ENCODE data around the gene TAF9. TPM values are rescaled to one million over a fixed set of nuclear protein-coding genes. Genes with fewer than 3 reads are reported as not detected.

TAF9 gene
- total RNA-seq, 3 donors from 2014 or later = 35.4 to 44.9 (median 38.3) TPM

GRCh38 chr5:69364414-69364813, 4.9 kb downstream of the TAF9 start:
- TF ChIP-seq, protein P1, sequence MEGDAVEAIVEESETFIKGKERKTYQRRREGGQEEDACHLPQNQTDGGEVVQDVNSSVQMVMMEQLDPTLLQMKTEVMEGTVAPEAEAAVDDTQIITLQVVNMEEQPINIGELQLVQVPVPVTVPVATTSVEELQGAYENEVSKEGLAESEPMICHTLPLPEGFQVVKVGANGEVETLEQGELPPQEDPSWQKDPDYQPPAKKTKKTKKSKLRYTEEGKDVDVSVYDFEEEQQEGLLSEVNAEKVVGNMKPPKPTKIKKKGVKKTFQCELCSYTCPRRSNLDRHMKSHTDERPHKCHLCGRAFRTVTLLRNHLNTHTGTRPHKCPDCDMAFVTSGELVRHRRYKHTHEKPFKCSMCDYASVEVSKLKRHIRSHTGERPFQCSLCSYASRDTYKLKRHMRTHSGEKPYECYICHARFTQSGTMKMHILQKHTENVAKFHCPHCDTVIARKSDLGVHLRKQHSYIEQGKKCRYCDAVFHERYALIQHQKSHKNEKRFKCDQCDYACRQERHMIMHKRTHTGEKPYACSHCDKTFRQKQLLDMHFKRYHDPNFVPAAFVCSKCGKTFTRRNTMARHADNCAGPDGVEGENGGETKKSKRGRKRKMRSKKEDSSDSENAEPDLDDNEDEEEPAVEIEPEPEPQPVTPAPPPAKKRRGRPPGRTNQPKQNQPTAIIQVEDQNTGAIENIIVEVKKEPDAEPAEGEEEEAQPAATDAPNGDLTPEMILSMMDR (IDR thresholded peaks at IDR 0.05) = peak in 2 of 3 donors; percentile 21 to 43
- no peak for TF ChIP-seq POLR2A (IDR thresholded peaks at IDR 0.05)
- Histone ChIP-seq H3K27ac (no peak overlapping the region), H3K9me3 (no peaks in the 10 kb centered on the region), H3K36me3 (no peaks in the 10 kb centered on the region), H3K4me1 (peaks cover 0 to 9% of the 10 kb centered on the region in 2 donors), H3K4me3 (no peak overlapping the region), H3K27me3 (no peaks in the 10 kb centered on the region)
- no peak for DNase-seq (ENCODE audit: low spot score in 2 of 2)
- intact Hi-C loops (cut with DNase I; ENCODE audit: low total_unique reads) = no loop called here

GRCh38 chr5:69360442-69360841, 8.9 kb downstream of the TAF9 start:
- intact Hi-C loops (cut with DNase I; ENCODE audit: low total_unique reads) = no loop called here

DNA sequence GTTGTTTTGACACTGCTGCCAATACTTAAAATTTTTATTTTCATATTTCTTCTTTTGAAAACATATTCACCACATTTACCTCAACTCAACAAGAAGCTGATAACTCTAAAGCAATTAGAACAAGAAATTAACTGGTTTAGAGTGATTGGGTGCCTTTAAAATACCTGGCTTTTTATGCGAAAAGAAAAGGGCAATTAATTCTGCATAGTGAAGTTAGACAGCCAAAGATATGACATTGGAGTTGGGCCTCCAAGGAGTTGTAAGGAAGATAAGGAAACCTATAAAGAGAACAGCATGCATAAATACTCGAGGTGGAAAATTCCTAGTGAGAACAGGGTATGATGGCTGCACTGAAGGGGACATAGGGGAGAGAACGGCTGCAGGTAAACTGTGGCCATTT, 9.6 kb downstream of the TAF9 start:
- Histone ChIP-seq H3K4me3 (no peak overlapping the region), H3K36me3 (no peaks in the 10 kb centered on the region), H3K4me1 (no peaks in the 10 kb centered on the region), H3K27me3 (no peaks in the 10 kb centered on the region), H3K27ac (no peak overlapping the region), H3K9me3 (no peaks in the 10 kb centered on the region)
- TF ChIP-seq, protein P1 (IDR thresholded peaks at IDR 0.05) = no peak
- no peak for TF ChIP-seq POLR2A (IDR thresholded peaks at IDR 0.05)
- no peak for TF ChIP-seq POLR2AphosphoS5 (IDR thresholded peaks at IDR 0.05)
- intact Hi-C loops (cut with DNase I; ENCODE audit: low total_unique reads) = no loop called here
- DNase-seq (ENCODE audit: low spot score in 2 of 2) = no peak

More at GRCh38 chr5:69360442-69360841, 8.9 kb downstream of the TAF9 start:
- no peaks in the 10 kb centered on the region for H3K36me3 ChIP-seq
- no peaks in the 10 kb centered on the region for H3K9me3 ChIP-seq
- H3K4me3 ChIP-seq = no peak overlapping the region
- no peaks in the 10 kb centered on the region for H3K27me3 ChIP-seq
- DNase-seq (ENCODE audit: low spot score in 2 of 2) = no peak
- no peak overlapping the region for H3K27ac ChIP-seq
- H3K4me1 ChIP-seq = no peaks in the 10 kb centered on the region
- no peak for TF ChIP-seq POLR2A (IDR thresholded peaks at IDR 0.05)
- TF ChIP-seq, protein P1 (IDR thresholded peaks at IDR 0.05) = no peak

- Histone ChIP-seq H3K27me3 (no peaks in the 10 kb centered on the region), H3K27ac (no peak overlapping the region), H3K36me3 (no peaks in the 10 kb centered on the region)
Measured at GRCh38 chr5:69350664-69351063, 18.7 kb downstream of the TAF9 start.

DNA sequence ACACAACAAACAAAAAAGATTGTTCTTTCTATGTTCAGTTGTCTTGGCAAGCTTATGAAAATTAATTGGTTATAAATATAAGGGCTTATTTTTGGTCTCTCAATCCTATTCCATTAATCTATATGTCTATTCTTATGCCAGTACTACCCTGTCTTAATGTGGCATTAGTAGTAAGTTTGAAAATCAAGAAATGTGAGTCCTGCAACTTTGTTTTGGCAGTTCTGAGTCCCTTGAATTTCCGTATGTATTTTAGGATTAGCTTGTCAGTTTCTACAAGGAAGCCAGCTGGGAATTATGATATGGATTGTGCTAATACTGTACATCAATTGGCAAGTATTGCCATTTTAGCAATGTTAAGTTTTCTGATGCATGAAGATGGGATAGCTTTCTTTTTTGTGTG, 26.2 kb downstream of the TAF9 start:
- Histone ChIP-seq H3K9me3 (no peaks in the 10 kb centered on the region), H3K27me3 (no peaks in the 10 kb centered on the region), H3K4me3 (no peak overlapping the region), H3K4me1 (no peaks in the 10 kb centered on the region), H3K36me3 (no peaks in the 10 kb centered on the region), H3K27ac (no peak overlapping the region)
- DNase-seq (ENCODE audit: low spot score in 2 of 2) = no peak
- TF ChIP-seq, protein P1 (IDR thresholded peaks at IDR 0.05) = no peak
- no peak for TF ChIP-seq POLR2AphosphoS5 (IDR thresholded peaks at IDR 0.05)
- no peak for TF ChIP-seq POLR2A (IDR thresholded peaks at IDR 0.05)
- intact Hi-C loops (cut with DNase I; ENCODE audit: low total_unique reads) = no loop called here

More at GRCh38 chr5:69350664-69351063, 18.7 kb downstream of the TAF9 start:
- intact Hi-C loops (cut with DNase I; ENCODE audit: low total_unique reads) = no loop called here
- no peaks in the 10 kb centered on the region for H3K9me3 ChIP-seq
- DNase-seq (ENCODE audit: low spot score in 2 of 2) = no peak
- H3K4me1 ChIP-seq = no peaks in the 10 kb centered on the region
- no peak overlapping the region for H3K4me3 ChIP-seq
- TF ChIP-seq, protein P1 (IDR thresholded peaks at IDR 0.05) = no peak
- TF ChIP-seq POLR2AphosphoS5 (IDR thresholded peaks at IDR 0.05) = no peak
- no peak for TF ChIP-seq POLR2A (IDR thresholded peaks at IDR 0.05)
